WTC11 (cell line): ENCODE measurements around the gene KRT82.

Experiments
- MYBL2 ChIP-seq: sonication (generic); formaldehyde crosslinking; IDR thresholded peaks from 2 replicates; pipeline ENCODE4 v1.8.1; 2023; ENCODE audit warnings: mild to moderate bottlenecking, moderate library complexity, missing genetic modification reagents
- NR3C1 ChIP-seq: sonication (generic); formaldehyde crosslinking; conservative IDR thresholded peaks from 2 replicates; pipeline ENCODE4 v1.8.1; 2023; ENCODE audit warnings: low read depth, mild to moderate bottlenecking, missing genetic modification reagents
- RELA ChIP-seq: sonication (generic); formaldehyde crosslinking; IDR thresholded peaks from 2 replicates; pipeline ENCODE4 v1.8.1; 2022; ENCODE audit warnings: missing genetic modification reagents, mild to moderate bottlenecking, borderline replicate concordance
- ZNF232 ChIP-seq: sonication (generic); formaldehyde crosslinking; IDR thresholded peaks from 2 replicates; pipeline ENCODE4 v1.8.0; 2022; ENCODE audit warnings: mild to moderate bottlenecking, missing genetic modification reagents
- TF ChIP-seq, protein P1 (sequence below): fragments of 200-600 bp; IDR thresholded peaks from 2 replicates; pipeline ENCODE4 v1.8.0; 2022; ENCODE audit warnings: antibody characterized with exemption
- TF ChIP-seq, protein P2 (sequence below): fragments of 250-450 bp; sonication (Bioruptor Pico); IDR thresholded peaks from 2 replicates; pipeline ENCODE4 v2.1.2; 2022; ENCODE audit warnings: mild to moderate bottlenecking, moderate library complexity
- TF ChIP-seq, protein P3 (sequence below): fragments of 250-450 bp; sonication (Bioruptor Pico); IDR thresholded peaks from 2 replicates; pipeline ENCODE4 v1.9.0; 2021; ENCODE audit warnings: mild to moderate bottlenecking
- TF ChIP-seq, protein P4 (sequence below): sonication (generic); formaldehyde crosslinking; IDR thresholded peaks from 2 replicates; pipeline ENCODE4 v1.8.0; 2022; ENCODE audit warnings: missing genetic modification reagents

DNA sequence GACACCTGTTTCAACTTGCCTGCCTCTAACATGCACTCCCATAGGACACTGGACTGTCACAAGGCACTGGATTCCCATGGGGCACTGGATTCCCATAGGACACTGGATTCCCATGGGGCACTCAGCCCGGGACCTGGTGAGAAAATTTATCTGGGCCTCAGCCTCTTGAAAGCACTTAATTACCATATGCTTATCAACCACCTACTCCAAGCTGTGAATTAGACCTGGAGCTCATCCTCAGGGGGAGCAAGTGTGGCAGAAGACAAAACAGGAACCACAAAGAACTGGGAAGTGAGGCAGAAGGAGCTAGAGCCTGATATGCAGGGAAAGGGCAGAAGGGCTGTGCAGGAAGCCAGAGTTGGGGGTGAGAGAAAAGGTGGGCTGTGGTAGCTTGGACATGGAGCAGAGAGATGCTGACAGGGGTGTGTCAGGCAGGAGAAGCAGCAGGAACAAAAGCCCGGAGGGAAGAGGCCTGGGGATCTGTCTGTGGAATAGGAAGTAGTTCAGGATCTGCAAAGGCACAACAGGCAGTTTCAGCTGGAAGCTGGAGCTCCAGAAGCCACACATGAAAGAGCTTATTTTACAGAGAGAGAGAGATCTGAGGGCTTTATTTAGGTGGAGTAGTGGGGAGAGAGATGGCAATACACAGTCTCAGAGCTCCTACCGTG is 3.1 kb downstream of the KRT82 start:
- TF ChIP-seq, protein P1, sequence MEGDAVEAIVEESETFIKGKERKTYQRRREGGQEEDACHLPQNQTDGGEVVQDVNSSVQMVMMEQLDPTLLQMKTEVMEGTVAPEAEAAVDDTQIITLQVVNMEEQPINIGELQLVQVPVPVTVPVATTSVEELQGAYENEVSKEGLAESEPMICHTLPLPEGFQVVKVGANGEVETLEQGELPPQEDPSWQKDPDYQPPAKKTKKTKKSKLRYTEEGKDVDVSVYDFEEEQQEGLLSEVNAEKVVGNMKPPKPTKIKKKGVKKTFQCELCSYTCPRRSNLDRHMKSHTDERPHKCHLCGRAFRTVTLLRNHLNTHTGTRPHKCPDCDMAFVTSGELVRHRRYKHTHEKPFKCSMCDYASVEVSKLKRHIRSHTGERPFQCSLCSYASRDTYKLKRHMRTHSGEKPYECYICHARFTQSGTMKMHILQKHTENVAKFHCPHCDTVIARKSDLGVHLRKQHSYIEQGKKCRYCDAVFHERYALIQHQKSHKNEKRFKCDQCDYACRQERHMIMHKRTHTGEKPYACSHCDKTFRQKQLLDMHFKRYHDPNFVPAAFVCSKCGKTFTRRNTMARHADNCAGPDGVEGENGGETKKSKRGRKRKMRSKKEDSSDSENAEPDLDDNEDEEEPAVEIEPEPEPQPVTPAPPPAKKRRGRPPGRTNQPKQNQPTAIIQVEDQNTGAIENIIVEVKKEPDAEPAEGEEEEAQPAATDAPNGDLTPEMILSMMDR, result no peak
- no peak for TF ChIP-seq ZNF232 (CRISPR knock-in tag)
- TF ChIP-seq, protein P2, sequence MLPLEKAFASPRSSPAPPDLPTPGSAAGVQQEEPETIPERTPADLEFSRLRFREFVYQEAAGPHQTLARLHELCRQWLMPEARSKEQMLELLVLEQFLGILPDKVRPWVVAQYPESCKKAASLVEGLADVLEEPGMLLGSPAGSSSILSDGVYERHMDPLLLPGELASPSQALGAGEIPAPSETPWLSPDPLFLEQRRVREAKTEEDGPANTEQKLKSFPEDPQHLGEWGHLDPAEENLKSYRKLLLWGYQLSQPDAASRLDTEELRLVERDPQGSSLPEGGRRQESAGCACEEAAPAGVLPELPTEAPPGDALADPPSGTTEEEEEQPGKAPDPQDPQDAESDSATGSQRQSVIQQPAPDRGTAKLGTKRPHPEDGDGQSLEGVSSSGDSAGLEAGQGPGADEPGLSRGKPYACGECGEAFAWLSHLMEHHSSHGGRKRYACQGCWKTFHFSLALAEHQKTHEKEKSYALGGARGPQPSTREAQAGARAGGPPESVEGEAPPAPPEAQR (CRISPR knock-in tag), result no peak
- TF ChIP-seq, protein P3, sequence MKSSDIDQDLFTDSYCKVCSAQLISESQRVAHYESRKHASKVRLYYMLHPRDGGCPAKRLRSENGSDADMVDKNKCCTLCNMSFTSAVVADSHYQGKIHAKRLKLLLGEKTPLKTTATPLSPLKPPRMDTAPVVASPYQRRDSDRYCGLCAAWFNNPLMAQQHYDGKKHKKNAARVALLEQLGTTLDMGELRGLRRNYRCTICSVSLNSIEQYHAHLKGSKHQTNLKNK (CRISPR knock-in tag), result no peak
- TF ChIP-seq NR3C1 (CRISPR knock-in tag), result no peak
- TF ChIP-seq MYBL2 (CRISPR knock-in tag), result no peak
- TF ChIP-seq, protein P4, sequence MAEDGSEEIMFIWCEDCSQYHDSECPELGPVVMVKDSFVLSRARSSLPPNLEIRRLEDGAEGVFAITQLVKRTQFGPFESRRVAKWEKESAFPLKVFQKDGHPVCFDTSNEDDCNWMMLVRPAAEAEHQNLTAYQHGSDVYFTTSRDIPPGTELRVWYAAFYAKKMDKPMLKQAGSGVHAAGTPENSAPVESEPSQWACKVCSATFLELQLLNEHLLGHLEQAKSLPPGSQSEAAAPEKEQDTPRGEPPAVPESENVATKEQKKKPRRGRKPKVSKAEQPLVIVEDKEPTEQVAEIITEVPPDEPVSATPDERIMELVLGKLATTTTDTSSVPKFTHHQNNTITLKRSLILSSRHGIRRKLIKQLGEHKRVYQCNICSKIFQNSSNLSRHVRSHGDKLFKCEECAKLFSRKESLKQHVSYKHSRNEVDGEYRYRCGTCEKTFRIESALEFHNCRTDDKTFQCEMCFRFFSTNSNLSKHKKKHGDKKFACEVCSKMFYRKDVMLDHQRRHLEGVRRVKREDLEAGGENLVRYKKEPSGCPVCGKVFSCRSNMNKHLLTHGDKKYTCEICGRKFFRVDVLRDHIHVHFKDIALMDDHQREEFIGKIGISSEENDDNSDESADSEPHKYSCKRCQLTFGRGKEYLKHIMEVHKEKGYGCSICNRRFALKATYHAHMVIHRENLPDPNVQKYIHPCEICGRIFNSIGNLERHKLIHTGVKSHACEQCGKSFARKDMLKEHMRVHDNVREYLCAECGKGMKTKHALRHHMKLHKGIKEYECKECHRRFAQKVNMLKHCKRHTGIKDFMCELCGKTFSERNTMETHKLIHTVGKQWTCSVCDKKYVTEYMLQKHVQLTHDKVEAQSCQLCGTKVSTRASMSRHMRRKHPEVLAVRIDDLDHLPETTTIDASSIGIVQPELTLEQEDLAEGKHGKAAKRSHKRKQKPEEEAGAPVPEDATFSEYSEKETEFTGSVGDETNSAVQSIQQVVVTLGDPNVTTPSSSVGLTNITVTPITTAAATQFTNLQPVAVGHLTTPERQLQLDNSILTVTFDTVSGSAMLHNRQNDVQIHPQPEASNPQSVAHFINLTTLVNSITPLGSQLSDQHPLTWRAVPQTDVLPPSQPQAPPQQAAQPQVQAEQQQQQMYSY, result peak; percentile 86
- no peak for TF ChIP-seq RELA (CRISPR knock-in tag)
